ENCODE data around the gene SLC25A25.
A peak's percentile ranks its signal among the peaks of the same experiment; 100 is the strongest.
"Not testable (repeated sequence)": the region's sequence is repeated elsewhere in the genome, so short reads cannot be mapped to it uniquely, and the experiment has no call there.

The SLC25A25 gene

DNA sequence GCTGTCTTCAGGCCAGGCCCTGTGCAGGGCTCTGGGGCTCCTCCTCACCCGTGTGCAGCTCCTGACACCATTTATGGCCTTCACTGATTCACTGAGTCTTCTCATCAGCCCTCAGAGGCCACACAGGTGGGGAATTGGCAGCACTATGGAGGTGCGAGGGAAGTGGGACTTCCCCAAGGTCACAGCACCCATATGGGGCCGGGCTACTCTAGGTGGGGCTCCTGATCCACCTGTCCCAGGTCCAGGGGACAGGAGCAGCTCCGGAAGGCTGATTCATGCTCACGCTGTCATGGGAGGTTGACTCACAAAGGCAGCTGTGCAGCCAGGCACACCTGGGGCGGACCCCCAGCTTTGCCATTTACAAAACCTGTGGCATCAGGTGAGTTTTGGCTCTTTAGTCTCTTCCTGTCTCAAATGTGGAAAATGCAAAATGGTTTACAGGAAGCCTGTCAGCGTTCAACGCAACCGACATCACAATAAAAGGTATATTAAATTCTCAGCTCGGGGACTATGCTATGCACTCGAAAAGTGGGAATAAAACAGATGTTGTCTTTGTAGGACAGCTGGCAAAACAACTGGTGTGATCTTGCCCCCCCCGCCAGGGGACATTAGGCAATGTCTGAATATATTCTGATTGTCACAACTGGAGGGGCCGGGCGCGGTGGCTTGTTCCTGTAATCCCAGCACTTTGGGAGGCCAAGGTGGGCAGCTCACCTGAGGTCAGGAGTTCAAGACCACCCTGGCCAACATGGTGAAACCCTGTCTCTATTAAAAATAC lies 15.9 kb upstream of the SLC25A25 start:
- DNase-seq, result no peak

DNA sequence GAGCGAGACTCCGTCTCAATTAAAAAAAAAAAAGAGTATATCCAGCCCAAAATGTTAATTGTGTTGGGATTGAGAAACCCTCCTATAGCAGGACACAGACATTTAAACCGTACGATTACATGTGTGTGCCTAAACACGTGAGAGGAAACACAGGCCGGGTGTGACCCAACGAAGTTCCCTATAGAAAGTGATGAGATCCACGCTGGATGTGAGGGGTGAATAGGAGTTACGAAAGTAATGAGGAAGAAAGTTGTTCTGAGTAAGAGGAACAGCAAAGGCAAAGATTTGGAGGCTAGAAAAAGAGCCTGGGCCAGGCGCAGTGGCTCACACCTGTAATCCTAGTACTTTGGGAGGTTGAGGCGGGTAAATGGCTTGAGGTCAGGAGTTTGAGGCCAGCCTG lies 14.5 kb upstream of the SLC25A25 start:
- DNase-seq, result peak; percentile 91 to 97 (median 94)

DNA sequence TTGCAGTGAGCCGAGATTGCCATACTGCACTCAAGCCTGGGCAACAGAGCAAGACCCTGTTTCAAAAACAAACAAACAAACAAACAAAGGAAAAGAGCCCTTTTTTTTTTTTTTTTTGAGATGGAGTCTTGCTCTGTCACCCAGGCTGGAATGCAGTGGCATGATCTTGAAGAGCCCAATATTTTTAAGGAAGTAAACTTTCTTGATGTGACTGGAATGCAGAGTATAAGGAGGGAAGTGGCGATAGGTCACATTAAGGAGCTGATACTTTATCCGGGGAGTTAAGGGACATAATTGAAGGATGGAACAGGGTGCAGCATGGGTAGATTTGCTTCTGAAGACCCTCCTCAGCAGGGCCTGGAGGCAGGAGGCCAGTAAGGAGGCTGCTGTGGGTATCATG lies 13.9 kb upstream of the SLC25A25 start:
- peak; percentile 28 to 72 (median 56) for DNase-seq

DNA sequence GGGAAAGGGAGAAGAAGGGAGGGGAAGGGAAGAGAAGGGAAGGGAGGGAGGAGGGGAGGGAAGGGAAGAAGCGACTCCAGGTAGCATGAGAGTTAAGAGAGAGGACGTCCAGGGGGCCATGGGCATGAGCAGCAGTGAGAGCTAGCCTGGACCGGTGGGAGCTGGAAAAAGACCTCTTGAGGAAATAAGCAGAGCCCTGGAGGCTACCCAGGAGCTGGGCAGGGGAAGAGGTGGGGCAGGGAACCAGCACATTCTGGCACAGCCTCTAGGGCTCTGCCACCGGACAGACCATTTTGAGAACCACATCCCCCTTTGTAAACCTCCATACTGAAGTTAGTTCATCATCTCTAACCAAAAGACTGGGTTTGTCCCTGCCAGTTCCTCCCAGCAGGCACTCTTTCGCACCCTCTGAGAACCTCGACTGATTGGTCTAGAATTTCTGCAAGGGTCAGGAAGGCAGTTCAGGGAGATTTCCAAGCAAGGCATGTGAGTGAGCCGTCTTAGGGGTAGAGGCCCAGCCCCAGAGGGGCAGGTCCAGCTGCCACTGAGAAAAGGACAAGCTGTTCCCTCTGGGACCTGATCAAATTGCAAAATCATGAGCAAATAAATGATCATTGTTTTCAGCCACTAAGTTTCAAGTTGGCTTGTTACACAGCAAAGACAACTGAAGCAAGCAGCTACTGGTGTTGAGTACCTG lies 12.5 kb upstream of the SLC25A25 start:
- DNase-seq, result peak; percentile 57 to 78 (median 74)

DNA sequence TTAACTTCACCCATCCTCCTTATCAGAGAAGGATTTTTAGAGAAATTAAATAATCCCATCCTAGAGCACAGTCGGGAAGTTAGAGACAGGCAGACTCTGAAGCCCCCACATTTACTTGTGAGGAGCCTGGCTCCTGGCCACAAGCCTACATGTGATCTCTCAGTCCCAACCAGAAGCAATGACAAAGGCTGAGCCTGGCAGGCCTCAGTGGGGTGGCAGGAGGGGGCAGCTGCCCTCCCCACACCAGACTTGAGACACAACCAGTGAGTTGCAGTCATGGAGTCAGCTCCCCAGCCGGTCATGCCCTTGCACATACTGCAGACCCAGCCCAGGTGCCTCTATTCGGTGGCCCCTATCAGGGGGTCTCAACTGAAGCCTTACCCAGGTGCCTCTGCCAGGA lies 11.9 kb upstream of the SLC25A25 start:
- peak in 1 of 4 experiments; percentile 15 for DNase-seq

DNA sequence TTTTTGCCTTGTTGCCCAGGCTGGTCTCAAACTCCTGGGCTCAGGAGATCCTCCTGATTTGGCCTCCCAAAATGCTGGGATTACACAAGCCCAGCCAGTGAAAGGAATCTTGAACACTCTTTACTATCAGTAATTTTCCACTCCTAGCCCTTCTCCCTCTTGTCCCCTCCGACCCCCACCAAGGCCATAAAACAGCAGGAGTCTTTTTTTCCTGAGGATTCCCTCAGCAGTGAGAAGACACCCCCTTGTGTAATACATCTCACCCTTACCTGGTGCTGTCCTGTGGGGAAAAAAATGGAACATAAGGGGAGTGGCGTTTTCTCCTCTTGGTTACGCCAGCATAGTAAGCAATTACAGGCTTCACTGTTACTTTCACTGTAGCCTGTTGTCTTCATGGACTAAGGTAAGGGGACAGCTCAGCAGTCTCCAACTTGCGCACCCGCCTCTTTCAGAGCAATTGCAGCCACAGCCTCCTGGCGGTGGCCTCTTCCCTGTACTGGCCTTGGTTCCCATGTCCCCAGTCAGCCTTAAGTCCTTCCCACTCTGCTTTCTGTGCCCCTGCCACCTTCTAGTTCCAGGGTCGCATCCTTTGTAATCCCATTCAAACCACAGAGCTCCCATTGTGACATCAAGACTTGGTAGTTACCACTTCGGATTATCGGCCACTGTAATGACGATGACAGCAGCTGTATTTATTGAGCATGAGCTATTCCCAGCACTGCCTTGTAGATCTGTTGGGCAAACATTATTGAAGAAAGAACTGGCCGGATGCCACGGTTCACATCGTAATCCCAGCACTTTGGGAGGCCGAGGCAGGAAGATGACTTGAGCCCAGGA lies 10.9 kb upstream of the SLC25A25 start:
- no peak for DNase-seq

DNA sequence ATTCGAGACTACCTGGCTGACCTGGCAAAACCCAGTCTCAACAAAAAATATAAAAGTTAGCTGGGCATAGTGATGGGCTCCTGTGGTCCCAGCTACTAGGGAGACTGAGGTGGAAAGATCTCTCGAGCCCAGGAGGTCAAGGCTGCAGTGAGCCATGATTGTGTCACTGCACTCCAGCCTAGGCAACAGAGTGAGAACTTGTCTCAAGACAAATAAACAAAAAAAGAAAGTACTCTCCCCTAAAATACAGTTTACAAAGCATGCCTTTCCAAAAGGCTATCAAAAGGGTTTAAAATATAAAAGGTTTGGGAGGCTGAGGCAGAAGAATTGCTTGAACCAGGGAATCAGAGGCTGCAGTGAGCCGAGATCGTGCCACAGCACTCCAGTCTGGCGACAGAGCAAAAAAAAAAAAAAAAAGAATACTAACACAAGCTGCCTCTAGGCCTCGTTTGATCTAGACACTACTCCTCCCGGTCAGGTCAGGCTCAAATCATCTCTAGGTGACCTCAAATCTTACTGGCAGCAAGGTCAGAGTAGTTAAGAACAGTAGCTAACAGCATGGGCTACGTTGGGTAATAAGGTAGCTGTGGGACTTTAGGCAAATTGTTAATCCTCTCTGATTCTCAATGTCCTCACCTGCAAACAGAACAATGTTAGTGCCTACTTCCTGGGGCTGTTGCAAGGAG lies 10.2 kb upstream of the SLC25A25 start:
- DNase-seq, result no peak

DNA sequence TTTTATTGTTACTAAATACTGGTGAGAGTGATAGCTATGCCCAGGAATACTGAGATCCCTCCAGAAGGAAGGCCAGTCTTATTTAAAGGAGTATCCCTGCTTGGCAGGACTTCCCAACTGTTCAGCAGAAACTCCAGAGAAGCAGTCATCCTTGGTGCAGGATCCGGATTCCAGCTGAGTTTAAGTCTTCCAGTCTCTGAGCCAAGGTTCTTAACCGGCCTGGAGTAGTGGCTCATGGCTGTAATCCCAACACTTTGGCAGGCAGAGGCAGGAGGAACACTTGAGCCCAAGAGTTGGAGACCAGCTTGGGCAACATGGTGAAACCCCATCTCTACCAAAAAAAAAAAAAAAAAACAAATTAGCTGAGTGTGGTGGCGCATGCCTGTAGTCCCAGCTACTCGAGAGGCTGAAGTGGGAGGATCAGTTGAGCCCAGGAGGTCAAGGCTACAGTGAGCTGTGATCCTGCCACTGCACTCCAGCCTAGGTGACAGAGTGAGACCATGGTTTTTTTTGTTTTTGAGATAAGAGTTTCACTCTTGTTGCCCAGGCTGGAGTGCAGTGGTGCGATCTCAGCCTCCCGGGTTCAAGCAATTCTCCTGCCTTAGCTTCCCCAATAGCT lies 8.6 kb upstream of the SLC25A25 start:
- DNase-seq, result no peak

DNA sequence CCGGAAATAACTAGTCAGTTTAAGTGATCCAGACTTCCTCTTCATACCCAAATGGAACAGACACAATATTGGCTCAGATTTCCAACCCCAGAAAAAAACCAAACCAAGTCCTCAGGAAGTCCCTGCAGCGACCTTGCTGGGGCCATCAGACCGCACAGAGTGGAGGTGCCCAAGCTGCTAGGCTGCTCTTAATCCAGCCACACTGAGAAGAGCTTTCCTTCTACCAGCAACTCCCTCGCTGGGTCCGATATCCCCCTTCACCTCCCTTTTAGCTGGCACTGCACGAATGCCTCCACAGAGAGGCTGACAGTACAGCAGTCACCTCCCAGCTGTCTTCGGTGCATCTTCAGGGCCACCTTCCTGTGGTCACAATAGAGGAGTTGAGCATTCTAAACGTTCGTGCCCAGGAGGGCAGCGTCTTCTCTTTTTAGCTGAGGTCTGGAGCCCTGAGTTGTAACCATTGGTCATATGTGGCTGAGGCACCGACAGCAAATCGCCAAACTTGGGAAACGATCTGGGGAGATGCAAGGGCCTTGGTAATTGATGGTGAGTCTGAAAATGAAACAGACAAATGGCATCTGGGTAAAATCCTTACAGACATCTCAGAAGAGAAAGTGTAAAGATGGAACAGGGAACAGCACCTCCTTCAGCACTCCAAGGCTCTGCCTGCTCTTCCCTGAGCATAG lies 6.6 kb upstream of the SLC25A25 start:
- peak in 3 of 4 experiments; percentile 29 to 53 (median 34) for DNase-seq

DNA sequence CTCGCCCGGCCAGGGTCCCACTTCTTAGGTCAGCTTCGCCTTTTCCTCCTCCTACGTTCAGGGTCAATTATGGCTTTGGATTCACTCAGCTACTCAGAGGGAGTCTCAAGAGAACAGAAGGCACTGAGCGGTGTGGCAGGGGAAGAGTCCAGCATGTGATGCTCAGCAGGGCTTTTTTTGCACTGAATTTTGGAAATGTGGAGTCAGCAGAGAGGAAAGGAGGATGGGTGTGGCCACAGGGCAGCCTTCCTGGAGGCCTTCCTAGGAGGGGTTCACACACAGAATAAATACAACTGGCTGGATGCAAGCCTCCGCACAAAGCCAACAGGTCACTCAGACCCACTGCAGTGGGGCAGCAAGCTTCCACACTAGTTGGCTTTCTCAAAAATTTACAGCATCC lies 5.8 kb upstream of the SLC25A25 start:
- peak in 2 of 4 experiments; percentile 12 to 56 for DNase-seq

DNA sequence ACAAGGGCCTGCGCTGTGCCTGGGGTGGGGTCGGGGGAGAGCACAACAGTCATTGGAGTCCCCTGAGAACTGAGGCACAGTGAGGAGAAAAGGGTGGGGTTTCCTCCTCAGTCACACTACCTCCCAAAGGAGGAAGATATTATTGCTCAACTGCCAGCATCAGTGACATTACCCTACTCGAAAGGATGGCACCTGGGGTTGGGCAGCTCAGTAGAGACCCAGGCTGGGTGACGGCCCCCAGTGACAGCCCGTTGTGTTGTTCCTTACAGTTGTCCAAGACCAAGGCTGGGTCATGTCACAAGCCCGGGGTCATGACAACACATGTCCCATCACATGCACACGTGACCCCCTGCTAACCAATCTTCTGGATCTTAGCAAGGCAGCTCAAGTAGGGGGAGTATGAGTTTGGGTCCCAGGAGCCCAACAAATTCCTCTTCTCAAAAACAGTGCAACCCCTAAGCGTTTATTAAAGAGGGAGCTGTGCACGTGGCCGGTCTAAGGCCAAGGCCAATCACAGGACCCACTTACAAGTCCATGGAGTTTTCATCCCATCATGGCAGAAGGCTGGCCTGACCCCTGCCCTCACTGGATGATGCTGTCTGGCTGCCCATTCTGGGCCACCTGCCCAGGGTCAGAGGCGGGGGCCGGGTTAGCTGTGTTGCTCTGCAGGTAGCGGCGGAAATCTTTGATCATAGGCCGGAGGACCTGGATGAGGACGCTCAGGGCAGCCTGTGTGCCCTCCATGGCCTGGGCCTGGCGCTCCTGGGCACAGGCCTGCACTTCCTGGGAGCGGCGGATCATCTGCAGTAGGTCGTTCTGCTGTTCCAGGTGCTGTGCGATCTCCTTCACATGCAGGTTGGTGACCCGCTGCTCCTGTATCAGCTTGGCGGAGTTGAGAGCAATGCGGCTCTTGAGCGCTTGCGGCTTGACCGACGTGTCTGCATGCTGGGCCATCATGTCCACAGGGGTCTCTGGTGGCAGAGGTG lies 4.9 kb upstream of the SLC25A25 start:
- peak in 1 of 4 experiments; percentile 8 for DNase-seq

DNA sequence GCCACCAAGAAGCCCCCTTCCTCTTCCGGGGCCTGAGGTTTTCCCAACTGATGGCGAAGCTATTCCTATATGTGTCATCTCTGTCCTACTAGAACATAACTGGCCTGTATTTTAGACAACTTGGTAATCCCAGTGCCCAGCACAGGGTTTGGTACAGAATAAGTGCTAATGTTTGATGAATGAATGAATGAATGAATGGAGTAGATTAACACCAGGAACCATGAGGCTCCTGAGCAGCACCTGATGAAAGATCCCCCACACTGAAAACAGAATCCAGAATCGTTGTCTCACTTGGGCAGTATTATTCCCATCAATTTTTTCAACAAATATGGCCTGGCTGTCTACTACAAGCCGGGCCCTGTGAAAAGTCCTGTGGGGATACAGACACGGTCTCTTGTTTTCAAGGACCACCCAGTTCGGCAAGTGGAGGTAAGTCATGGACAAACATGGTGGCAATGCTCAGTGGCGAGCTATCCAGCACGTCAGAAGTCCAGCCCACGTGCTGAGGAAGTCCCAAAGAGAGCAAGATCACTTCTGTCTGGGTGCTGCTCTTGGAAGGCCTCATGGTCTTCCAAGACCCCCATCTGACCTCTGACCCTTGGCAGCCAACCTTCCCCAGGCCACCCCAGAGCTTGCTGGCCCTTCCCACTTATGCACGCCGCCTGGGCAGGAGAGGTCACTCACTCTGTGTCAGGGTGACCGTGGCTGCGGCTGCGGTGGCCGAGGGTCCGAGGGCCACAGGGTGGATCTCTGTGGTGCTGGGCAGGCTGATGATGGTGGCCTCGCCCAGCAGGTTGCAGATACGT lies 1.9 kb upstream of the SLC25A25 start:
- DNase-seq, result no peak

DNA sequence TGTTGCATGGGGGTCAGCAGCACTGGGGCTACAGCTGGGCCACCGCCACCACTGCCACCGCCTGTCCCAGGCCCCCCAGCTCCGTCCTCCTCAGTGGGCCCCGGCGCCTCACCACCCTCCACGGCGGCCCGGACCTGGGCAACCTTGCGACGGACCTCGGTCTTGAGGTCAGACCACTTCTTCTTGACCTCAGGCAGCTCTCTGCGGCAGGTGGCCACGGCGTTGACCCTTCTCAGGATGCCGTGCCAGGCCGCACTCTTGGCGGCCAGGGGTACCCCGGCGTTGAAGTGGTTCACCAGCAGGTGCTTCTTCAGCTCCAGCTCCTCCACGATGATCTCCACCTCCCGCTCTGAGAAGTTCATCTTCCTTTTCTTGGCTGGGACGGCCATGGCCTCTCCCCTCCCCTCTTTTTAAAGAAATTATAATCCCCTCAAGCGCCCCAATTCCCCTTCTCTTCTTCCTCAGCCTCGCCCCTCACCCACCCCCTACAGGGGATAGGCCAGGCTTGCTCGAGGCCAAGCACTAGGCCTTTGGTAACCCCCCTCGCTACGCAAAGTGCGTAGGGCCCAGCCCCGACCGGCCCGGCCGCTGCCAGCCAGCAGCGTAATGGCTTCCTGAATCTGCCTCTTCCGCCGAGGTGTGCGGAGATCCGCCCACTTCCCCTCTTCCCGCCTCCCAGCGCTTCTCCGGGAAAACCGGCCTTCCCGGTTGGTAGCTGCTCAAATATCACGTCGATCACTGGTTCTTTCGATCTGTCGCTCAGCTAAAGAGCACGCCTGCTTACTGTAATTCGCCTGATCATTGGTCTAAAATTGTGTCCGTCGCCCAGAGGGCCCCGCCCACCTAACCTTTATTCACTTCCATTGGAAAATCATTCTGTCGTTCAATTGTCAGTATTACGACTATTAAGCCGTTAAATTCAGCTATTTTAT lies 1.1 kb upstream of the SLC25A25 start, which contains the start of gene NAIF1:
TSS of gene NAIF1 (minus strand) at position 608 of the 932 bp plus-strand sequence. CDS start at position 389, 219 bp downstream.
- DNase-seq, result peak; percentile 98 to 100 (median 99)

DNA sequence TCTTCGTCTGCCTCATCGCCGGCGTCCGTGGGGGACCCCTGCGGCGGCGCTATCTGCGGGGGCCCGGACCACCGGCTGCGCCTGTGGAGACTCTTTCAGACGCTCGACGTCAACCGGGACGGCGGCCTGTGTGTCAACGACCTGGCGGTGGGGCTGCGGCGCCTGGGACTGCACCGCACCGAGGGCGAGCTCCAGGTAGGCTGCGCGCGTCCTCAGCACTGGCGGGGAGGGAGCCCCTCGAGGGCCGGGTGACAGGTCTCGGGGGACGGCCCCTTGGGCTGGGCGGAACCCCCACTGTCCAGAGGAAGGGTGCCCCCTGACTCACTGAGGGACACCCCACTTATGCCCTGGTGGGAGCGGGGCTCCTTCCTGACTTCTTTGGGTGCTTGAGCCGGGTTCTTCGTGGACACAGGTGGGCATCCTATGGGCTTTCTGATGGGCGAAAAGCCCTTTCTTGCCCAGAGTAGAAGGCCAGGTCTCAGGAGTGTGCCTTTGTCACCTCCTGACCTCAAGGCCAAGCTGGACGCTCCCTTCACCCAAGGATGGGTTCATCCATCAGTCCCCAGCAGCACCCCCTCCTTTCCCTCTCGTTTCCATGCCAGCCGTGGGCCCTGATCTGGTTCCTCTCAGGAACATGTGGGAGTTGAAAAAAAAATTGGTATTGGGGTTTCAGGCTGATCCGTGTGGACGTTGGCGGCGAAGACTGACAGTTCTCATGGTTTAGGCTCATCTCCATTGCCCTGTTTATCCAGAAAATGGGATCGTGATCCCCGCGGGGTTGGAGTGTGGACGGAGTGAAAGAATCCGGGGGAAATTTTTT lies 564 bp downstream of the SLC25A25 start:
- DNase-seq, result peak; percentile 68 to 87 (median 84)

DNA sequence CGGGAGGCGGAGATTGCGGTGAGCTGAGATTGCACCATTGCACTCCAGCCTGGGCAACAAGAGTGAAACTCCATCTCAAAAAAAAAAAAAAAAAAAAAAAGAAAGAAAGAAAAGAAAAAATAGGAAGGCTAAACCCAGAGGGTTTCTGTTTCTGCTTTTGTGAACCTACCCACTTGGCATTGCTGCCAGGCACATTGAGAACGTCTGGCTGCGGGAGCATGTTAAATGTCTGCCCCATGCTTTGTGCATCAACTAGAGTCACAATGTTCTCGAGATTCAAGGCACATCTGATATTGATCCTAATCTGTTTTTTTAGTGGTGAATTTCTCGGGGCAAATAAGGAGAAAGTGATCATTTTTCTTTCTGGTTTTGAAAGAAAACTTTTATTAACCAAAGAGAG lies 2.8 kb downstream of the SLC25A25 start:
- DNase-seq, result peak in 2 of 4 experiments; percentile 31 to 47

DNA sequence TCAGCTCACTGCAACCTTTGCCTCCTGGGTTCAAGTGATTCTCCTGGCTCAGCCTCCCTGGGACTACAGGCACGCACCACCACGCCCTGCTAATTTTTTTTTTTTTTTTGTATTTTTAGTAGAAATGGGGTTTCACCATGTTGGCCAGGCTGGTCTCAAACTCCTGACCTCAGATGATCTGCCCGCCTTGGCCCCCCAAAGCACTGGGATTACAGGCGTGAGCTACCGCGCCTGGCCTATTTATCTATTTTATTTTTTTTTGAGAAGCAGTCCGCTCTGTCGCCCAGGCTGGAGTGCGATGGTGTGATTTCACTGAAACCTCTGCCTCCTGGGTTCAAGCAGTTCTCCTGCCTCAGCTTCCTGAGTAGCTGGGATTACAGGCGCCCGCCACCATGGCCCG lies 3.4 kb downstream of the SLC25A25 start:
- DNase-seq, result not testable (repeated sequence)
